Dedifferentiated amniotic fluid mesenchymal stem cell (primary cell): ENCODE measurements around the gene RNPEPL1.
A peak's percentile ranks its signal among the peaks of the same experiment; 100 is the strongest.
"Not testable (repeated sequence)": the region's sequence is repeated elsewhere in the genome, so short reads cannot be mapped to it uniquely, and the experiment has no call there.

Source experiments
- DNase-seq: peaks from one replicate; pipeline ENCODE4 v3.0.0-alpha.2; 2016; ENCODE audit errors: extremely low spot score

Gene RNPEPL1

GRCh38 chr2:240539101-240539500, 29.2 kb upstream of the RNPEPL1 start:
- not testable (repeated sequence) for DNase-seq

- no peak for DNase-seq
Observed at GRCh38 chr2:240539906-240540305, 28.4 kb upstream of the RNPEPL1 start.

- DNase-seq, result no peak
Observed at GRCh38 chr2:240551288-240551687, 17.0 kb upstream of the RNPEPL1 start.

- no peak for DNase-seq
Observed at GRCh38 chr2:240551811-240552210, 16.5 kb upstream of the RNPEPL1 start.

GRCh38 chr2:240553956-240554480, 14.3 kb upstream of the RNPEPL1 start:
- DNase-seq, result no peak

GRCh38 chr2:240554767-240555493, 13.4 kb upstream of the RNPEPL1 start:
- no peak for DNase-seq

GRCh38 chr2:240555541-240556250, 12.6 kb upstream of the RNPEPL1 start:
- no peak for DNase-seq

GRCh38 chr2:240556553-240557100, 11.7 kb upstream of the RNPEPL1 start:
- DNase-seq, result no peak

- DNase-seq, result no peak
Observed at GRCh38 chr2:240557101-240557751, 11.1 kb upstream of the RNPEPL1 start.

- DNase-seq, result peak; percentile 56
Observed at GRCh38 chr2:240557808-240558207, 10.5 kb upstream of the RNPEPL1 start, which contains the start of gene ANKMY1. ANKMY1 (minus strand) TSS chr2:240557988; CDS start chr2:240557335, 653 bp downstream.

GRCh38 chr2:240558236-240558761, 10.0 kb upstream of the RNPEPL1 start:
- DNase-seq, result no peak

- no peak for DNase-seq
Observed at GRCh38 chr2:240559286-240559685, 9.0 kb upstream of the RNPEPL1 start.

- peak; percentile 84 for DNase-seq
Observed at GRCh38 chr2:240560084-240560479, 8.2 kb upstream of the RNPEPL1 start, which contains the start of gene DUSP28. DUSP28 (plus strand) TSS chr2:240560357; CDS start chr2:240560685, 328 bp downstream.

- peak; percentile 99 for DNase-seq
Observed at GRCh38 chr2:240560480-240561324, 7.6 kb upstream of the RNPEPL1 start.

GRCh38 chr2:240561325-240561971, 6.8 kb upstream of the RNPEPL1 start:
- peak; percentile 22 for DNase-seq

GRCh38 chr2:240563231-240563630, 5.1 kb upstream of the RNPEPL1 start:
- DNase-seq, result not testable (repeated sequence)

- DNase-seq, result no peak
Observed at GRCh38 chr2:240563951-240564560, 4.2 kb upstream of the RNPEPL1 start.

GRCh38 chr2:240564561-240565332, 3.5 kb upstream of the RNPEPL1 start:
- DNase-seq, result no peak
